Lower lobe of right lung (tissue), 2 donors: ENCODE data around the gene RFX4. TPM values are rescaled to one million over a fixed set of nuclear protein-coding genes. Genes with fewer than 3 reads are reported as not detected.

Source experiments
- ATAC-seq, 2 donors: fragments of 200-7000 bp; cut with Tn5 transposase; one replicate each; pipeline ENCODE4 v1.9.1; 2020 to 2022; ENCODE audit warnings: mild to moderate bottlenecking in 2 of 2, moderate library complexity in 2 of 2
- DNase-seq: peaks from one replicate; pipeline ENCODE4 v3.0.0-alpha.2; 2020
- H3K27ac ChIP-seq: fragments of 200-600 bp; one replicate; pipeline ENCODE4 v1.8.0; 2022
- H3K27me3 ChIP-seq: fragments of 200-600 bp; one replicate; pipeline ENCODE4 v1.8.0; 2022; ENCODE audit warnings: low read depth
- H3K36me3 ChIP-seq: fragments of 200-600 bp; one replicate; pipeline ENCODE4 v1.8.0; 2022; ENCODE audit warnings: mild to moderate bottlenecking
- H3K4me1 ChIP-seq: fragments of 200-600 bp; one replicate; pipeline ENCODE4 v1.8.0; 2022
- H3K4me3 ChIP-seq: fragments of 200-600 bp; one replicate; pipeline ENCODE4 v1.8.0; 2022; ENCODE audit warnings: mild to moderate bottlenecking
- H3K9me3 ChIP-seq: fragments of 200-600 bp; one replicate; pipeline ENCODE4 v1.8.0; 2022
- intact Hi-C: fragments of 100-400 bp; cut with DNase I; formaldehyde crosslinking; loops from one replicate; pipeline ENCODE4 v1.11.0; 2022
- total RNA-seq: library from RNA; stranded (reverse); fragmentation: NEBNext Ultra II Directional; extraction: Animal tissue kit (Norgen Biotek cat#: 25700); gene quantifications from one replicate; pipeline ENCODE4 v1.2.1, GENCODE V29; 2021
- TF ChIP-seq, protein P1 (sequence below): fragments of 200-600 bp; IDR thresholded peaks from one replicate; pipeline ENCODE4 v1.8.0; 2022; ENCODE audit warnings: antibody characterized with exemption, mild to moderate bottlenecking
- donor health status: DM: no; HTN: yes; CAD: no; lungs with severe emphysema.

The RFX4 gene
- total RNA-seq, 1 donor from 2014 or later, result not detected

DNA sequence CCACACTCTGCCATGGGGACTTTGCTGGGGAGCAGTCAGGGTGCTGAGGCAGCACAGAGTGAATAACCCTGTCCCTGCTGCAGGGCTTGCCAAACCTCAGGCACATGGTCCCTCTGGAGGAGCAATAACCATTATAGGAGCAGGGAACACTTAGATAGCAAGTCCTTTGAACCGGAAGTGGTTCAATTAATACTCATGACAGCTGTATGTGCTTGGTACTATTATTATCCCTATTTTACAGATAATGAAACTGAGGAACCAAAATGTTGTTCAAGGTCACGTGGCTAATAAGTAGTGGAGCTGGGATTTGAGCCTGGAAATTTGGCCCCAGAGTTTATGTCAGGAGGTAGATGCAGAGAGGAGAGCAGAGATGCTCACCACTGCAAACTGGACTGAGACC is 49.0 kb downstream of the RFX4 start:
- TF ChIP-seq, protein P1, sequence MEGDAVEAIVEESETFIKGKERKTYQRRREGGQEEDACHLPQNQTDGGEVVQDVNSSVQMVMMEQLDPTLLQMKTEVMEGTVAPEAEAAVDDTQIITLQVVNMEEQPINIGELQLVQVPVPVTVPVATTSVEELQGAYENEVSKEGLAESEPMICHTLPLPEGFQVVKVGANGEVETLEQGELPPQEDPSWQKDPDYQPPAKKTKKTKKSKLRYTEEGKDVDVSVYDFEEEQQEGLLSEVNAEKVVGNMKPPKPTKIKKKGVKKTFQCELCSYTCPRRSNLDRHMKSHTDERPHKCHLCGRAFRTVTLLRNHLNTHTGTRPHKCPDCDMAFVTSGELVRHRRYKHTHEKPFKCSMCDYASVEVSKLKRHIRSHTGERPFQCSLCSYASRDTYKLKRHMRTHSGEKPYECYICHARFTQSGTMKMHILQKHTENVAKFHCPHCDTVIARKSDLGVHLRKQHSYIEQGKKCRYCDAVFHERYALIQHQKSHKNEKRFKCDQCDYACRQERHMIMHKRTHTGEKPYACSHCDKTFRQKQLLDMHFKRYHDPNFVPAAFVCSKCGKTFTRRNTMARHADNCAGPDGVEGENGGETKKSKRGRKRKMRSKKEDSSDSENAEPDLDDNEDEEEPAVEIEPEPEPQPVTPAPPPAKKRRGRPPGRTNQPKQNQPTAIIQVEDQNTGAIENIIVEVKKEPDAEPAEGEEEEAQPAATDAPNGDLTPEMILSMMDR, result no peak
- no peaks in the 10 kb centered on the region for H3K9me3 ChIP-seq
- ATAC-seq (no peak), DNase-seq (no peak)
- no peak overlapping the region for H3K27ac ChIP-seq
- H3K36me3 ChIP-seq, result no peaks in the 10 kb centered on the region
- no peak overlapping the region for H3K4me3 ChIP-seq
- peaks cover 5% of the 10 kb centered on the region for H3K27me3 ChIP-seq
- intact Hi-C loops, result no loop called here
- no peaks in the 10 kb centered on the region for H3K4me1 ChIP-seq

DNA sequence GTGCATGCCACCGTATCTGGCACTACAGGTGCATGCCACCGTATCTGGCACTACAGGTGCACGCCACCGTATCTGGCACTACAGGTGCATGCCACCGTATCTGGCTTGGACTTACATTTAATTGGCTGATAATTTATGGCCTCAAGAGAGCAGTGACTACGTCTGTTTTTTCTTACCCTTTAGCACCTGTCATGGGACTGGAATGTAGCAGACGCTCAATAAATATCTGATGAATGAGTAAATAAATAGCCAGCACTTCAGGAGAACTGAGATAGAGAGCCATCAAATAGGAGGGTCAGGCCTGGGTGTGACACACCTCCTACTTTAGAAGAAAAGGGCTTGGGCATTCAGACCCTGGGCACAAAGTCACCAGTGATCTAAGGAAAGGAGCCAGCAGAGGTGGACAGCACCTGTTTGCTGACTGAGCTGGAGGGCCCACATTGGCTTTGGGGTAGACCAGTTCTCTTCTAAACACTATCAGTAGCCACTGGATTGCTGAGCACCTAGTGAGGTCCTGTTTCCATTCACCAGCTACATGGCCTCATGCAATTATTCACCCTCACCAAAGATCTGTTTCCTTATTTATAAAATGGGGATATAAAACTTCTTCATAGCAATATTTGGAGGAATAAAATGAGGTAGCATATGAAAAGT is 50.1 kb downstream of the RFX4 start:
- H3K9me3 ChIP-seq, result no peaks in the 10 kb centered on the region
- ATAC-seq (no peak), DNase-seq (no peak)
- intact Hi-C loops, result no loop called here
- no peaks in the 10 kb centered on the region for H3K4me1 ChIP-seq
- no peak overlapping the region for H3K27ac ChIP-seq
- no peaks in the 10 kb centered on the region for H3K36me3 ChIP-seq
- H3K4me3 ChIP-seq, result no peak overlapping the region
- TF ChIP-seq, protein P1, result no peak
- H3K27me3 ChIP-seq, result peaks cover 5% of the 10 kb centered on the region

DNA sequence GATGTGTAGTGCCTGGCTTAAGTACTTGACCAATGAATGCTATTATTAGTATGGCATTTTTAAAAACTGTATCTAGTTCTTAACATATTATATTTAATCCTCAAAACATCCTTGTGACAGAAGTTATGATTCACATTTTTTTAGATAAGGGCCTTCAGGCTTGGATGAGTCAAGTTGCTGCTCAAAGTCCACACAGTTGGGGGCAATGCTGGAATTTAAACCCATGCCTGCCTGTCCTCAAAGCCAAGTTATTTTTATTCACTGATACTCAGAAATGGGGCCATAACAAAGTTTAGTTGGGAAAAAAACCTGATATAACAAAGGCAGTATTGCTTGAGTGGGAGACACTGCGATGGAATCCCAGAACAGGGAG is 50.6 kb downstream of the RFX4 start:
- peaks cover 5% of the 10 kb centered on the region for H3K27me3 ChIP-seq
- intact Hi-C loops, result no loop called here
- TF ChIP-seq, protein P1, result no peak

DNA sequence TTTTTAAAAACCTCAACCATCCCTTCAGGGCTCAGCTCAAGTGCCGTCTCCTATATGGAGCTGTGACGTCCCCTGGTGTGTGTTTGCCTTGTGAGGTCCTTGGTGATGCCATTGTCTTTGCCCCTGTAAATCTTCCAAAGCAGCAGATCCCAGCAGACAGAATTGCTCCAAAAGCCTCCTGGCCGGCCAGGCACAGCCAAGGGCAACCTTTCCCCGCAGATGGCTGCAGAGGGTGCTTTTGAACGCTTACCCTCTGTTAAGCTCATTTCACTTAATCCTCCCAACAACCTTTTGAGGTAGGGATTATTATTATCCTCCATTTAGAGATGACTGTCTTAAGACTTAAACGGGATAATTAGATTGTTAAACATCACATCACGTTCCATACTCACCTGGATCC is 51.4 kb downstream of the RFX4 start:
- DNase-seq (no peak), ATAC-seq (no peak)
- H3K36me3 ChIP-seq, result no peaks in the 10 kb centered on the region
- no peaks in the 10 kb centered on the region for H3K4me1 ChIP-seq
- peaks cover 5% of the 10 kb centered on the region for H3K27me3 ChIP-seq
- intact Hi-C loops, result no loop called here
- no peak overlapping the region for H3K27ac ChIP-seq
- H3K9me3 ChIP-seq, result no peaks in the 10 kb centered on the region
- TF ChIP-seq, protein P1, result no peak
- H3K4me3 ChIP-seq, result no peak overlapping the region

More for the DNA sequence above, 50.6 kb downstream of the RFX4 start:
- no peaks in the 10 kb centered on the region for H3K4me1 ChIP-seq
- no peak for ATAC-seq
- no peaks in the 10 kb centered on the region for H3K9me3 ChIP-seq
- DNase-seq, result no peak
- no peaks in the 10 kb centered on the region for H3K36me3 ChIP-seq
- H3K4me3 ChIP-seq, result no peak overlapping the region
- no peak overlapping the region for H3K27ac ChIP-seq

DNA sequence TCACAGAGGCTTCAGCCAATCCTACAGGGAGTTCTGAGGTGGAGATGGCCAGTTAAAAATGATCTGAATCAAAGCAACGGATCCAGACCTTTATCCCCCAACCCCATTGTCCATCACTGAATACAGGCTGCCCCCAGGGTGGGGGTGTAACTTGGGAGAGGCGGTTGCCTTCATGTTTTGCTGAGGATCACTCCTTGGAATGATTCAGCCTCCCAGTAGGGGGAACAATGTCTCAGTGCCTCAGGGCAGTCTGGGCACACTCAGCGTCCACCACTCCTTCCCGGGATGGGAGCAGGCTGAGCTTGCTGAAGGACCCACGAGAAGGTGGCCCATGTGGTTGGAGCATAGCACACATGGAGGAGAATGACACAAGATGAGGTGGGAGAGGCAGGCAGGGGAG is 60.2 kb downstream of the RFX4 start:
- intact Hi-C loops, result no loop called here
- H3K27ac ChIP-seq, result no peak overlapping the region

More for the DNA sequence above, 60.2 kb downstream of the RFX4 start:
- no peak for ATAC-seq
- no peak overlapping the region for H3K4me3 ChIP-seq
- H3K27me3 ChIP-seq, result no peaks in the 10 kb centered on the region
- DNase-seq, result no peak
- TF ChIP-seq, protein P1, result no peak
- H3K4me1 ChIP-seq, result no peaks in the 10 kb centered on the region
- no peaks in the 10 kb centered on the region for H3K36me3 ChIP-seq
- H3K9me3 ChIP-seq, result no peaks in the 10 kb centered on the region
